Upper lobe of right lung (tissue), 1 donor: ENCODE data around the gene GSTM1. TPM values are rescaled to one million over a fixed set of nuclear protein-coding genes. Genes with fewer than 3 reads are reported as not detected.
"Not testable (repeated sequence)": the region's sequence is repeated elsewhere in the genome, so short reads cannot be mapped to it uniquely, and the experiment has no call there.

Experiments used
- ATAC-seq: fragments of 200-7000 bp; cut with Tn5 transposase; one replicate; pipeline ENCODE4 v1.9.1; 2020; ENCODE audit warnings: mild to moderate bottlenecking, moderate library complexity
- DNase-seq: peaks from one replicate; pipeline ENCODE4 v3.0.0-alpha.2; 2020
- H3K27ac ChIP-seq: fragments of 200-600 bp; one replicate; pipeline ENCODE4 v1.8.0; 2022
- H3K27me3 ChIP-seq: fragments of 200-600 bp; one replicate; pipeline ENCODE4 v1.8.0; 2022; ENCODE audit warnings: mild to moderate bottlenecking
- H3K36me3 ChIP-seq: fragments of 200-600 bp; one replicate; pipeline ENCODE4 v1.8.0; 2022
- H3K4me1 ChIP-seq: fragments of 200-600 bp; one replicate; pipeline ENCODE4 v1.8.0; 2022
- H3K4me3 ChIP-seq: fragments of 200-600 bp; one replicate; pipeline ENCODE4 v1.8.0; 2022; ENCODE audit warnings: mild to moderate bottlenecking
- H3K9me3 ChIP-seq: fragments of 200-600 bp; one replicate; pipeline ENCODE4 v1.8.0; 2022
- CTCF ChIP-seq: fragments of 200-600 bp; IDR thresholded peaks from one replicate; pipeline ENCODE4 v1.8.0; 2022; ENCODE audit warnings: antibody characterized with exemption
- intact Hi-C: fragments of 100-400 bp; cut with DNase I; formaldehyde crosslinking; loops from one replicate; pipeline ENCODE4 v1.11.0; 2022
- total RNA-seq: library from RNA; stranded (reverse); fragmentation: NEBNext Ultra II Directional; extraction: Animal tissue kit (Norgen Biotek cat#: 25700); gene quantifications from one replicate; pipeline ENCODE4 v1.2.1, GENCODE V29; 2021
- donor health status: DM: no; HTN: yes; CAD: no; lungs with severe emphysema.

Gene GSTM1
- total RNA-seq, 1 donor from 2014 or later: not detected

DNA sequence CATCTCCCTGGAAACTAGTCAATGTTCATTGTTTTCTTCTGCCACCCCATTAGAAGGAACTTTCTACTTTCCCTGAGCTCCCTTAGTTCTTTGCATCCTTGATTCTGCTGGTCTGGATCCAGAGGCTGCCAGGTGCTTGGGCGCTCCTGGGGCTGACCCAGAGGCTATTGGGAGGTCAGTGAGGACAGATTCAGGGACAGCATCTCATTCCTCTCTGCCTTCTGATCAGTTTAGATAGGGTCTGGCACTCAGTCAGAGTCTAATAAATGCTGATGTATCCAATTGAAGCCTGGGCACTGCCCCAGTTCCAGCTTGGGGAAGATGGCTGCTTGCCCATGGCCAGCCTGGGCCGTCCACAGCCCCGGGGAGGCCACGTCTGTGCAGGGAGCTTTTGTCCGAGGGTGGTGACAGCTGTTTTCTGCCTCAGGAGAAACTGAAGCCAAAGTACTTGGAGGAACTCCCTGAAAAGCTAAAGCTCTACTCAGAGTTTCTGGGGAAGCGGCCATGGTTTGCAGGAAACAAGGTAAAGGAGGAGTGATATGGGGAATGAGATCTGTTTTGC is 2.3 kb downstream of the GSTM1 start:
- H3K9me3 ChIP-seq: no peaks in the 10 kb centered on the region
- DNase-seq: no peak
- no peak overlapping the region for H3K27ac ChIP-seq
- intact Hi-C loops: no loop called here
- no peaks in the 10 kb centered on the region for H3K4me1 ChIP-seq
- TF ChIP-seq CTCF: no peak
- no peaks in the 10 kb centered on the region for H3K27me3 ChIP-seq
- H3K36me3 ChIP-seq: no peaks in the 10 kb centered on the region
- ATAC-seq: no peak
- no peak overlapping the region for H3K4me3 ChIP-seq

DNA sequence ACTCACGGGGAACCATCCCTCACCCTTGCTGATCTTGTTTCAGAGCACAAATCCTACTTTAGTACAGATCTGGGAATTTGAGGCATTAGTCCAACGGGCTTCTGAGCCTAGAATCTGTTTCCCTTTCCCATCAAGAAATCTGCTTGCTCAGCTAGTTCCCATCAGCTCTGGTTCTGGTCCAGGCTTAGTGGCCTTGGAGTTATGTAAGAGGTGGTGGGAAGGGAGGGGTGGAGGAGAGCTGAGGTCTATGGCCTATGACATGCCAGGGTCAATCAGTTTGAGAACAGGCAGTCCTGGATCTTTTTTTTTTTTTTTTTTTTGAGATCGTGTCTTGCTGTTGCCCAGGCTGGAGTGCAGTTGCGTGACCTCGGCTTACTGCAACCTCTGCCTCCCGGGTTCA is 4.1 kb downstream of the GSTM1 start:
- no peaks in the 10 kb centered on the region for H3K9me3 ChIP-seq
- DNase-seq (no peak), ATAC-seq (no peak)
- H3K36me3 ChIP-seq: no peaks in the 10 kb centered on the region
- intact Hi-C loops: no loop called here
- no peaks in the 10 kb centered on the region for H3K27me3 ChIP-seq
- H3K27ac ChIP-seq: no peak overlapping the region
- H3K4me3 ChIP-seq: no peak overlapping the region
- no peaks in the 10 kb centered on the region for H3K4me1 ChIP-seq
- no peak for TF ChIP-seq CTCF

- DNase-seq, H3K9me3 ChIP-seq, H3K27ac ChIP-seq, H3K36me3 ChIP-seq, H3K27me3 ChIP-seq, H3K4me3 ChIP-seq, intact Hi-C loops, ATAC-seq, H3K4me1 ChIP-seq: not testable (repeated sequence)
Observed at GRCh38 chr1:109694400-109694799, 6.8 kb downstream of the GSTM1 start.

GRCh38 chr1:109695138-109695537 is 7.5 kb downstream of the GSTM1 start:
- H3K27ac ChIP-seq, H3K9me3 ChIP-seq, DNase-seq, H3K27me3 ChIP-seq, ATAC-seq, H3K4me3 ChIP-seq, intact Hi-C loops, H3K36me3 ChIP-seq, H3K4me1 ChIP-seq: not testable (repeated sequence)

GRCh38 chr1:109697066-109697465 is 9.4 kb downstream of the GSTM1 start:
- intact Hi-C loops: no loop called here
- Histone ChIP-seq H3K27me3 (no peaks in the 10 kb centered on the region), H3K4me1 (no peaks in the 10 kb centered on the region), H3K9me3 (no peaks in the 10 kb centered on the region), H3K27ac (no peak overlapping the region), H3K36me3 (no peaks in the 10 kb centered on the region), H3K4me3 (no peak overlapping the region)
- no peak for TF ChIP-seq CTCF
- DNase-seq (no peak), ATAC-seq (no peak)

GRCh38 chr1:109697861-109698260 is 10.2 kb downstream of the GSTM1 start:
- DNase-seq, ATAC-seq, H3K4me1 ChIP-seq, H3K27ac ChIP-seq, H3K27me3 ChIP-seq, H3K9me3 ChIP-seq, intact Hi-C loops, H3K36me3 ChIP-seq, H3K4me3 ChIP-seq: not testable (repeated sequence)

- intact Hi-C loops, H3K4me1 ChIP-seq, H3K4me3 ChIP-seq, ATAC-seq, H3K27me3 ChIP-seq, H3K9me3 ChIP-seq, DNase-seq, H3K36me3 ChIP-seq, H3K27ac ChIP-seq: not testable (repeated sequence)
Observed at GRCh38 chr1:109702940-109703339, 15.3 kb downstream of the GSTM1 start.

DNA sequence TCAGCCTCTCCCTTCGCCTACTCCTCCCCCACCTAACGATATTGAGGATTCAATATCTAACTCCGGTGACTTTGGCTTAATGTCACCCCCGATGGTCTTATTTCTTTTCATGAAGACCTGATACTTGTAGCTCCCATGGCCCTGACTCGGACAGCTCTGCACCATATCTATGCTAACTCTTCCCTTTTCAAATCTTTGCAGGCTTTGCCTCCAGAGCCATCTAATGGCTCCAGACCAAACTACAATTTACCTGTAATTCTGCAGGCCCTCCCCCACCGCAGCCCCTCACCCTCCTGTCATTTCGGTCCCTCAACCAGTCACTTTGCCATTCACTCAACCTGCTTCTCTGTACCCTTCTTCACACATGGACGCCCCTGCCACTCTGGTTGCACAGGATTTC is 16.6 kb downstream of the GSTM1 start:
- no peak for TF ChIP-seq CTCF
- Histone ChIP-seq H3K27ac (no peak overlapping the region), H3K27me3 (no peaks in the 10 kb centered on the region), H3K4me3 (no peak overlapping the region), H3K36me3 (no peaks in the 10 kb centered on the region), H3K4me1 (no peaks in the 10 kb centered on the region), H3K9me3 (no peaks in the 10 kb centered on the region)
- DNase-seq (no peak), ATAC-seq (no peak)
- intact Hi-C loops: no loop called here
